Astrocyte (in vitro differentiated cells and primary cell): ENCODE results near the gene GALNT1.

Experiments
- EZH2 ChIP-seq: IDR thresholded peaks from 2 replicates; pipeline ENCODE4 v1.6.1; 2012; ENCODE audit warnings: mild to moderate bottlenecking, low read length, inconsistent platforms; ENCODE audit not compliant: insufficient read depth
- TF ChIP-seq, protein P1 (sequence below): IDR thresholded peaks from 2 replicates; pipeline ENCODE4 v1.5.1; 2011; ENCODE audit warnings: low read depth, mild to moderate bottlenecking, inconsistent platforms, low read length, moderate library complexity; ENCODE audit not compliant: insufficient read depth

GRCh38 chr18:35578936-35579335, 2.6 kb upstream of the GALNT1 start:
- TF ChIP-seq, protein P1, sequence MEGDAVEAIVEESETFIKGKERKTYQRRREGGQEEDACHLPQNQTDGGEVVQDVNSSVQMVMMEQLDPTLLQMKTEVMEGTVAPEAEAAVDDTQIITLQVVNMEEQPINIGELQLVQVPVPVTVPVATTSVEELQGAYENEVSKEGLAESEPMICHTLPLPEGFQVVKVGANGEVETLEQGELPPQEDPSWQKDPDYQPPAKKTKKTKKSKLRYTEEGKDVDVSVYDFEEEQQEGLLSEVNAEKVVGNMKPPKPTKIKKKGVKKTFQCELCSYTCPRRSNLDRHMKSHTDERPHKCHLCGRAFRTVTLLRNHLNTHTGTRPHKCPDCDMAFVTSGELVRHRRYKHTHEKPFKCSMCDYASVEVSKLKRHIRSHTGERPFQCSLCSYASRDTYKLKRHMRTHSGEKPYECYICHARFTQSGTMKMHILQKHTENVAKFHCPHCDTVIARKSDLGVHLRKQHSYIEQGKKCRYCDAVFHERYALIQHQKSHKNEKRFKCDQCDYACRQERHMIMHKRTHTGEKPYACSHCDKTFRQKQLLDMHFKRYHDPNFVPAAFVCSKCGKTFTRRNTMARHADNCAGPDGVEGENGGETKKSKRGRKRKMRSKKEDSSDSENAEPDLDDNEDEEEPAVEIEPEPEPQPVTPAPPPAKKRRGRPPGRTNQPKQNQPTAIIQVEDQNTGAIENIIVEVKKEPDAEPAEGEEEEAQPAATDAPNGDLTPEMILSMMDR, result no peak
- no peak for TF ChIP-seq EZH2
